GM18502 (cell line): ENCODE results near the gene AP3D1.
"Not testable (repeated sequence)": the region's sequence is repeated elsewhere in the genome, so short reads cannot be mapped to it uniquely, and the experiment has no call there.

Source experiments
- ATAC-seq: cut with Tn5 transposase; IDR thresholded peaks from one replicate; pipeline ENCODE4 v1.9.1; 2021; ENCODE audit warnings: mild to moderate bottlenecking; ENCODE audit not compliant: unreplicated experiment, poor library complexity

The AP3D1 gene

DNA sequence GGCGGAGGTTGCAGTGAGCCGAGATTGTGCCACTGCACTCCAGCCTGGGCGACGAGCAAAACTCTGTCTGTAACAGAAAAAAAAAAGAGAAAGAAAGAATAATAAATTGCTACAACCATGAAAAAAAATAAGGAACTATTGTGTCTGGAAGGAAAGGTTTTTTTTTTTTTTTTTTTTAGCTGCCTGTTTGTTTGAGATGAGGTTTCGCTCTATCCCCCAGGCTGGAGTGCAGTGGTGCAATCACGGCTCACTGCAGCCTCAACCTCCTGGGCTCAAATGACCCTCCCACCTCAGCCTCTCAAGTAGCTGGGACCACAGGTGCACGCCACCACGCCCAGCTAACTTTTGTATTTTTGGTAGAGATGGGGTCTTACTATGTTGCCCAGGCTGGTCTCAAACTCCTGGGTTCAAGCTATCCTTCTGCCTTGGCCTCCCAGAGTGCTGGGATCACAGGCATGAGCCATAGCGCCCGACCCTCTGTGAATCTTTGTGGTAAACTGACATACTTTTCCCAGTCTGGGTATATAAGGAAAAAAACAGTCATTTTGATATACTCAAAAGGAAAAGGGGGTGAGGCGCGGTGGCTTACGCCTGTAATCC is 59.3 kb downstream of the AP3D1 start:
- not testable (repeated sequence) for ATAC-seq

GRCh38 chr19:2089727-2090053 is 61.7 kb downstream of the AP3D1 start:
- ATAC-seq = no peak

- ATAC-seq = no peak
These were observed 62.2 kb downstream of the AP3D1 start for GRCh38 chr19:2089001-2089711.

DNA sequence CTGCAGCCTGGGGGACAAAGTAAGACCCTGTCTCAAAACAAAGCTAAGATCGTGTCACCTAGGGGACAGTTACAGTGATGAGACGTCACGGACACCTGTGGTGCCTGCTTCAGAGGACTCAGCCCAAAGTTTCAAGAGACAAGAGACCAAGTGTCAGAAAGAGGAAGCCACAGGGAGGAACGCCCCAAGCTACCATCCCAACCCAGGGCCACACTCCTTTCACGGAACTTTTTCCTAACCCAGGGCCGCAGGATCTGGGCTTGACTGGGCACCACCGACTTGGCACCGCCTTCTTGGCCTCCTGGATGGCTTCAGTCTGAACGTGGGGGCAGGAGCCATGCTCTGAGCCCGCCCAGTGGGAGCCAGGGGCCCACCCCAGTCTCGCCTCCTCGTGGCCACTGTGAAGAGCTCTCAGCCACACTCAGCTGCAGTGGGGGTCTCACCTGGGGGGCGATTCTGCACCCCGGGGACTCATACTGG is 63.7 kb downstream of the AP3D1 start:
- ATAC-seq = no peak

- not testable (repeated sequence) for ATAC-seq
These were observed 64.4 kb downstream of the AP3D1 start for GRCh38 chr19:2086695-2087620.

DNA sequence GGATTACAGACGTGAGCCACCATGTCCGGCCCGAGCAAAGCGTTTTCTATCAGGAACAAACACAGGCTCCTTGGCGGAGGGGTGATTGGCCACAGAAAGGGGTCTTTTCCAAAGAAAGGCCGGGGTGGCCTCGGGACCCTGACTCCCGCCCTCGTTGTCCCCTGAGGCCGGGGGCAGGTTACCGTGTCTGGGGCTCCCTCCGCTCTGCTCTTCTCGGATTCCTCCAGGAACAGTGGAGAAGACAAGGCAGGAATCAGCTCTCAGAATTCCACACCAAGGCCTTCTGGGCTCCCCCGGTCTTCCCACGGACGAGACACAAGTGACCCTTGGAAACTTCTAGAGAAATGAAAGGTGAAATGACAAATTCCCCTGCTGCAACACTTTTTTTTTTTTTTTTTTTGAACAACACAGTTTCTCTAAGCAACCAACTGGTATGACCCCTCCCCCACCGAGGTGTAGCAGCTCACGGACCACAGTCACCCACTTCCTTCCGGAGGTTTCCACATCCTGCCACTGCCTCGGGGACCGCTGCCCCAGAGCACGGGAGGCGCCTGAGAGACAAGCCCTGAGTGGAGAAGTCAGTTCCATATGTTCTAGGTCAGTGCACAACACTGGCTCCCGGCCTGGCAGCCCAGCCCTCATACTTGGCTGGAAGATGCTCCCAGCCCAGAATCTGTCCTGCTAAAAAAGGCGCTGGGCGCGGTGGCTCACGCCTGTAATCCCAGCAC is 66.2 kb downstream of the AP3D1 start:
- peak; percentile 40 for ATAC-seq

GRCh38 chr19:2083174-2083854 is 68.1 kb downstream of the AP3D1 start:
- no peak for ATAC-seq

DNA sequence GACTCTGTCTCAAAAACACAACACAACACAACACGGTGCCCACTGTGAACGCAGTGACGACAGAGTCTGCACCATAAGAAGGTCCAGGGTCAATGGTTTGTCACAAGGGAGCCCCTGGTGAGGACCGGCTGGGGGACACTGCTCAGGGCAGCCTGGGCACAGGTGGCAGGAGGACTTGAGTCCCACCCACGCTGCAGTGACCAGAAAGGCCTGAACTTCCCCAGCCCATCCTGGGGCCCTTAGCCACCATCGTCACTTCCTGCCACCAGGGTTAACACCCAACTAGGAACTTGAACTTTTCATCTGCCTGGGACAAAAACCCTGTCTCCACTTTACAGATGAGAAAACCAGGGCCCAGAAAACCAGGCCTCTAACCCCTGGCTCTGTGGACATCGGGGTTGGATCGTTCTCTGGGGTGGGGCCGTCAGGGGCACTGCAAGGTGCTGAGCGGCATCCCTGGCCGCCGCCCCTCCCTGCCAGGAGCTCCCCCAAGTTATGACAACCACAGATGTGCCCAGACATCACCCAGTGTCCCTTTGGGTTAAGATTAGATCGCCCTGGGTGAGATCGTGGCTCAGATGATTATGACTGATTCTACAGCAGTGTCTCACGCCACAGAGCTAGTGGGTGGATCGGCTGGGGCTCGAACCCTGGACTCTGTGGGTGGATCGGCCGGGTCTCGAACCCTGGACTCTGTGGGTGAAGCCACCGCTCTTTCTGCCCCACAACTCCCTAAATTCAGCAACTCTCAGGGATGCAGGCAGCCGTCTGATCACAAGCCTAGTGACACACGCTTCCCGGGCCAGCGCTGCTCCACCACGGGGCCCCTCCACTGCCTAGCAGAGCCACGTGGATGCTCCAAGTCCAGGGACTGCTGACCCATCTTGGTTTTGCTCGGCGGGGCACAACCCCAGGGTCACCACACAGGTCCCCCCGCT is 69.2 kb downstream of the AP3D1 start:
- no peak for ATAC-seq

DNA sequence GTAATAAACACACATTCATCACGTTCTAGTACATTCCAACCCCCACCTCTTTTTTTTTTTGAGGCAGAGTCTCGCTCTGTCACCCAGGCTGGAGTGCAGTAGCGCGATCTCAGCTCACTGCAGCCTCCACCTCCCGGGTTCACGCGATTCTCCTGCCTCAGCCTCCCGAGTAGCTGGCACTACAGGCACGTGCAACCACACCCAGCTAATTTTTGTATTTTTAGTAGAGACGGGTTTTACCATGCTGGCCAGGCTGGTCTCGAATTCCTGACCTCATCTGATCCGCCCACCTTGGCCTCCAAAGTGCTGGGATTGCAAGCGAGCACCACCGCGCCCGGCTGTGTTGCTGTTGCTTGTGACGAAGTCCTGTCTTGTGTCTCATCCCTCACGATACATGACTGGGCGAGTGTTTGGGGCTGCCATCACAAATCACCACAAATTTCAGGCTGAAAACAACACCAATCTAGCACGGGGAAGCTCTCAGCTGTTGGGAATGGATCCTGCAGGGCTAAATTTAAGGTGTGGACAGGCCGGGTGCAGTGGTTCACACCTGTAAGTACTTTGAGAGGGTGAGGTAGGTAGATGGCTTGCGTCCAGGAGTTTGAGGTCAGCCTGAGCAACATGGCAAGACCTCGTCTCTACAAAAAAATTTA is 70.9 kb downstream of the AP3D1 start:
- no peak for ATAC-seq

DNA sequence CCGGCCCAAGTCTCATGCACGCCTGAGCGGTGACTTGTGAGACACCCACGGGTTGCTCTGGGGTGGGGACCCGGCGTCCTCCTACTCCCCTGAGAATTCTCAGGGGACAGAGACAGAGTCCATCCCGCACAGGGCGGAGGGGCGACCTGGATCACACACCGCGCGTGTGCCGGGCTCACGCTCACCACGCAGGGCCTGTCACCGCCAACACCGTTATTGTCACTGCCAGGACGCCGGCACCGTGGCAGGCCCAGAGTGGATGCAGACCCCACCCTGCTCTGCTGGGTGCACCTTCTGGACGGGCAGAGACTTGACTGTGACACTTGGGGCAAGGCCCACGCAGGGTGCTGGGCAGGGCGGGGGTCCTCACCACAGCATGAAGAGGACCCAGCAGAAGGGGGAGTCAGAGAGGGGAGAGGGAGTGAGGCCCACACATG is 71.5 kb downstream of the AP3D1 start:
- ATAC-seq = no peak

DNA sequence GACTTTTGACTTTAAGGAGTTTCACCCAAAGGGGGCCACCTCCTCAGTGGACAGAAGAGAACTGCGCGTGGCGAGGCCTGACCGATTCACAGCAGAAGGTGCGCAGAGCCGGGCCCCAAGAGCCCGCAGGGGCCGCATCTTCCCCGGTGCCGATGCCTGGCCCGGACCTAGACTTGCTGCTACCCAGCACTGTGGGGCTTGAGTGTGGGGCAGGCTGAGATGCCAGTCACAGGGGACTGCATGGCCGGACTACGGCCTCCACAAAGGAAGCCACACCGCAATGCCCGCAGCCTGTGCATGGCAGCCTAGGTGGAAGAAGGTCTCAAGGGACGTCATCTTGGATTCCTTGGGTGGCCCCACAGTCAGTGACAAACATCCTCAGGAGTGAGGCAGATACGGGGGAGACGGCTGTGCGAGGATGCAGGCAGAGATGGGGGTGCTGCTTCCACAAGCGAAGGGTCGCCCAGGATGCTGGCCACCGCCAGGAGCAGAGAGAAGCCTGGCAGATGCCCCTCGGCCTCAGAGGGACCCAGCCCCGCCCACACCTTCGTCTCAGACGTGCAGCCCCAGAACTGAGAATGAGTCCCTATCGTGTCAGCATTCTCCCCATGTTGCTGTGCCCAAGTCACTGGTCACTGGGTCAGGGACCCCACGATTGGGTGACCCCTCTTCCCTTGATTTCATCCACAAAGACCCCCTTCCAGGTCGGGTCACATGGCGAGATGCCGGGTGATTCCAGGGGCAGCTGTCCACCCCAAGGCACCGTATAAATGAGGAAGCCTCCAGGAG is 72.1 kb downstream of the AP3D1 start:
- no peak for ATAC-seq

GRCh38 chr19:2077833-2078619 is 73.3 kb downstream of the AP3D1 start:
- no peak for ATAC-seq

- ATAC-seq = no peak
These were observed 74.0 kb downstream of the AP3D1 start for GRCh38 chr19:2077398-2077797.

- ATAC-seq = no peak
These were observed 74.8 kb downstream of the AP3D1 start for GRCh38 chr19:2076526-2076944.

DNA sequence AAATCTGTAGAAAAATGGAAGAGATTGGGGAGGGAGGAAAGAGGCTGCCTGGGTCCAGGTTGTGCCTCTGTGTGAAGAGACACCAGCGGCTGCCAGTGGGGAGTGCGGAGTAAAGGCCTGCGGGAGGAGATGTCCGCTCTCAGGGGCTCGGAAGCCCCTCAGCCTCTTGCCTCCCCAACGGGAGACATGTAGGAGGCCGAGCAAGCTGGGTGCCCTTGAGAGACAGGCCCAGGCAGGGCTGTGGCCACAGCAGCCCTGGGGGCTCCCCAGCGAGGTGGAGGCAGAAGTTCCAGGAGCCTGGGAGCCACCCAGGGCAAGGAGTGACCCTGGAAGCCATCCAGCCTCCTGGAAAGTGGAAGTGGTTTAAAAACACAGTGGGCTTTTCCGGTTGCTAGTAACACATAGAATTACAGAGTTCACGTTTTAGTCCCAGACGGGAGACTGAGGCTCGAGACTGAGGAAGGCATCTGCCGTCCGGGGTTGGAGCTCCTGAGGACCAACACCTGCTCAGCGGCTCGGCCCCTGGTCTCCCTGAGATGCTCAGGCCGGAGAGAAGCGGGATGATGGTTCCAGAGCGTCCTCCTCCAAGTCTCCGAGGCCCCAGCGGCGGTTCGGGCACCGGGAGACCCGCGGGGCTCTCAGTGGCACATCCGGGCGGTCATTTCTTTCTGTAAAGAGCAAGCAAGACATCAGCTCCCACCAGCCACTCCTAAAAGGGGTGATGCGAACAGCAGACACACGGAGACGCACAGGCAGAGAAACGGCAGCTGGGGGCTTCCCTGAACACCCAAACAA is 78.4 kb downstream of the AP3D1 start:
- ATAC-seq = no peak
